GM18519 (cell line): Measurements from ENCODE around the gene B2M.

Experiments
- ATAC-seq: cut with Tn5 transposase; IDR thresholded peaks from one replicate; pipeline ENCODE4 v1.9.1; 2021; ENCODE audit warnings: mild to moderate bottlenecking, moderate library complexity; ENCODE audit not compliant: unreplicated experiment, low FRiP score

Gene B2M

GRCh38 chr15:44765036-44765435 is 53.7 kb downstream of the B2M start:
- no peak for ATAC-seq
